Gastrocnemius medialis (tissue), 4 donors: ENCODE data around the gene MRPL41.
"Not testable (repeated sequence)": the region's sequence is repeated elsewhere in the genome, so short reads cannot be mapped to it uniquely, and the experiment has no call there.

Source experiments
- POLR2A ChIP-seq, 2 donors: fragments of 450-650 bp; IDR thresholded peaks; one replicate each; pipeline ENCODE4 v1.6.1; 2017; ENCODE audit warnings: antibody characterized with exemption in 2 of 2, mild to moderate bottlenecking in 2 of 2, moderate library complexity in 2 of 2
- TF ChIP-seq, protein P1 (sequence below), 5 experiments: fragments of 450-650 bp in 3 of 5; fragments of 200-600 bp in 2 of 5; sonication (generic) in 2 of 5; IDR thresholded peaks in 4 of 5; conservative IDR thresholded peaks in 1 of 5; 1 replicate in 4 of 5; 2 replicates in 1 of 5; pipeline ENCODE4 v1.5.1; 2016 to 2019; ENCODE audit warnings: antibody characterized with exemption in 5 of 5, mild to moderate bottlenecking in 3 of 5, moderate library complexity in 3 of 5

DNA sequence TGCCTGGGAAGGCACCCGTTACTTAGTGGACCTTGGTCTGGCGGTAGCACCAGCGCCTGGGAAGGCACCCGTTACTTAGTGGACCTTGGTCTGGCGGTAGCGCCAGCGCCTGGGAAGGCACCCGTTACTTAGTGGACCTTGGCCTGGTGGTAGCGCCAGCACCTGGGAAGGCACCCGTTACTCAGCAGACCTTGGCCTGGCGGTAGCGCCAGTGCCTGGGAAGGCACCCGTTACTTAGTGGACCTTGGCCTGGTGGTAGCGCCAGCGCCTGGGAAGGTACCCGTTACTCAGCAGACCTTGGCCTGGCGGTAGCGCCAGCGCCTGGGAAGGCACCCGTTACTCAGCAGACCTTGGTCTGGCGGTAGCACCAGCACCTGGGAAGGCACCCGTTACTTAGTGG lies 40.6 kb upstream of the MRPL41 start:
- TF ChIP-seq, protein P1, sequence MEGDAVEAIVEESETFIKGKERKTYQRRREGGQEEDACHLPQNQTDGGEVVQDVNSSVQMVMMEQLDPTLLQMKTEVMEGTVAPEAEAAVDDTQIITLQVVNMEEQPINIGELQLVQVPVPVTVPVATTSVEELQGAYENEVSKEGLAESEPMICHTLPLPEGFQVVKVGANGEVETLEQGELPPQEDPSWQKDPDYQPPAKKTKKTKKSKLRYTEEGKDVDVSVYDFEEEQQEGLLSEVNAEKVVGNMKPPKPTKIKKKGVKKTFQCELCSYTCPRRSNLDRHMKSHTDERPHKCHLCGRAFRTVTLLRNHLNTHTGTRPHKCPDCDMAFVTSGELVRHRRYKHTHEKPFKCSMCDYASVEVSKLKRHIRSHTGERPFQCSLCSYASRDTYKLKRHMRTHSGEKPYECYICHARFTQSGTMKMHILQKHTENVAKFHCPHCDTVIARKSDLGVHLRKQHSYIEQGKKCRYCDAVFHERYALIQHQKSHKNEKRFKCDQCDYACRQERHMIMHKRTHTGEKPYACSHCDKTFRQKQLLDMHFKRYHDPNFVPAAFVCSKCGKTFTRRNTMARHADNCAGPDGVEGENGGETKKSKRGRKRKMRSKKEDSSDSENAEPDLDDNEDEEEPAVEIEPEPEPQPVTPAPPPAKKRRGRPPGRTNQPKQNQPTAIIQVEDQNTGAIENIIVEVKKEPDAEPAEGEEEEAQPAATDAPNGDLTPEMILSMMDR (IDR thresholded peaks at IDR 0.05 in 4 of 5, conservative IDR thresholded peaks at IDR 0.05 in 1 of 5): not testable (repeated sequence)
- TF ChIP-seq POLR2A (IDR thresholded peaks at IDR 0.05): not testable (repeated sequence)
